ENCODE data around the gene THAP11. TPM values are rescaled to one million over a fixed set of nuclear protein-coding genes. Genes with fewer than 3 reads are reported as not detected.
A peak's percentile ranks its signal among the peaks of the same experiment; 100 is the strongest.

The THAP11 gene
- total and polyA plus RNA-seq, 2 experiments from 2014 or later = 37.3 to 115 TPM

DNA sequence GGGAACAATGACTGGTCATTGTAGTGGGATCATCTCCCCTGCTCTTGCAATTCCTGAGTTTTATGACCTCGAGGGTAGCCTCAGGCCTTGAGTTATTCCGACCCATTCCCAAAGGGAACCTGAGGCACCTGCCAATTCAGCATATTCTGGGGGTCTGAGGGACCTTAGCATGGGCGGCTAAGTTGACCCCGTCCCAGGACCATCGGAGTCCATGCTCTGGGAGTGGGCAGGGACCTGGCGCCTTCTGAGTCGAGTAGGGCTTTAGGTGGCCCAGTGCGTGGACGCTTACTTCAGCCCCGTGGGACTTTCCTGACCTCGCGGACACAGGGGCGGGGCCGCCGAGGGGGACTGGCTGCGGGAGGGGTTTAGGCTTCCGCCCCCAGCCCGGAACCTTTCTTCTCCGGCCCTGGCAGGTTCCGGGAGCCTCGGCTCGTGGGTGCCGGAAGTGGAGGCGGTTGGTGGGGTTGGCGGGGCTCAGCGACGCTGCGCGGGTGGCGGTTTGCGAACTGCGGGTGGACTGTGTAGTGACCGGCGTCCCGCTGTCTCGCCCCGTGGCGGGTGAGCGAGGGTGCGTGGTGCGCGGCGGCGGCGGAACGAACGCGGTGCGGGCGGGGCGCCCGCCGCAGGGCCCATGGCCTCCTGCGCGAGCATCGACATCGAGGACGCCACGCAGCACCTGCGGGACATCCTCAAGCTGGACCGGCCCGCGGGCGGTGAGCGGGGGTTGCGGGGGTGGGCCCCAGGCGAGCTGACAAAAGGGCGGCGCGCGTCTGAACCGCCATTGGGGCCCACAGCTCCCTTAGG, 30.7 kb downstream of the THAP11 start, which contains the start of gene EDC4:
Gene EDC4, plus strand, starts transcription at position 422 of the 804 bp plus-strand sequence. Its CDS starts 210 bp downstream, at position 632.
- peak within 1 kb of the TSS; percentile 96 for H2AFZ ChIP-seq
- Mint-ChIP-seq H3K9me3 (no peaks in the 10 kb centered on the region; the same call in 2 of the 3 replicates), H3K4me1 (peaks cover 14% of the 10 kb centered on the region), H3K4me3 (peak within 1 kb of the TSS; percentile 89), H3K27ac (peak within 1 kb of the TSS; percentile 82), H3K36me3 (ENCODE audit: low read depth) (peaks cover 50% of the 10 kb centered on the region), H3K27me3 (ENCODE audit: insufficient read depth, low read depth, poor library complexity) (peaks cover 14% of the 10 kb centered on the region)
- TF ChIP-seq CREB1 (CRISPR knock-in tag; IDR thresholded peaks at IDR 0.05; ENCODE audit: low read depth) (0 out of 2 replicates have a peak, but pooled peaks have one; percentile 55), EZH2 (IDR thresholded peaks at IDR 0.05; ENCODE audit: low read depth, unreplicated experiment) (no peak), EZH2phosphoT487 (IDR thresholded peaks at IDR 0.05; ENCODE audit: unreplicated experiment) (no peak), STAT1 (IDR thresholded peaks at IDR 0.05; ENCODE audit: unreplicated experiment) (no peak), ETS1 (IDR thresholded peaks at IDR 0.05) (peak; percentile 65; the same call in 1 of the 2 replicates), POLR2AphosphoS5 (IDR thresholded peaks at IDR 0.05; ENCODE audit: low read depth) (peak; percentile 89)
- TF ChIP-seq, protein P1, sequence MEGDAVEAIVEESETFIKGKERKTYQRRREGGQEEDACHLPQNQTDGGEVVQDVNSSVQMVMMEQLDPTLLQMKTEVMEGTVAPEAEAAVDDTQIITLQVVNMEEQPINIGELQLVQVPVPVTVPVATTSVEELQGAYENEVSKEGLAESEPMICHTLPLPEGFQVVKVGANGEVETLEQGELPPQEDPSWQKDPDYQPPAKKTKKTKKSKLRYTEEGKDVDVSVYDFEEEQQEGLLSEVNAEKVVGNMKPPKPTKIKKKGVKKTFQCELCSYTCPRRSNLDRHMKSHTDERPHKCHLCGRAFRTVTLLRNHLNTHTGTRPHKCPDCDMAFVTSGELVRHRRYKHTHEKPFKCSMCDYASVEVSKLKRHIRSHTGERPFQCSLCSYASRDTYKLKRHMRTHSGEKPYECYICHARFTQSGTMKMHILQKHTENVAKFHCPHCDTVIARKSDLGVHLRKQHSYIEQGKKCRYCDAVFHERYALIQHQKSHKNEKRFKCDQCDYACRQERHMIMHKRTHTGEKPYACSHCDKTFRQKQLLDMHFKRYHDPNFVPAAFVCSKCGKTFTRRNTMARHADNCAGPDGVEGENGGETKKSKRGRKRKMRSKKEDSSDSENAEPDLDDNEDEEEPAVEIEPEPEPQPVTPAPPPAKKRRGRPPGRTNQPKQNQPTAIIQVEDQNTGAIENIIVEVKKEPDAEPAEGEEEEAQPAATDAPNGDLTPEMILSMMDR (conservative IDR thresholded peaks at IDR 0.05; ENCODE audit: low read depth in 2 of 2) = no peak
- H3K36me3 ChIP-seq (ENCODE audit: insufficient read depth) = peaks cover 24% of the 10 kb centered on the region
- H3K4me1 ChIP-seq (ENCODE audit: insufficient read depth) = peaks cover 8% of the 10 kb centered on the region; the same call in 1 of the 2 replicates
- no peaks in the 10 kb centered on the region for H3K9me2 ChIP-seq (ENCODE audit: insufficient read depth)
- H3K79me2 ChIP-seq (replicated peaks; ENCODE audit: insufficient read depth) = peaks cover 28% of the 10 kb centered on the region
- peaks cover 34% of the 10 kb centered on the region for H3F3A ChIP-seq (replicated peaks; ENCODE audit: low read depth)
- peak within 1 kb of the TSS; percentile 83 for H3K27ac ChIP-seq (ENCODE audit: low read depth)
- peaks cover 10% of the 10 kb centered on the region for H4K20me1 ChIP-seq (replicated peaks; ENCODE audit: insufficient read depth)
- H3K4me3 ChIP-seq = peak within 1 kb of the TSS; percentile 96
- H3K27me3 ChIP-seq (ENCODE audit: insufficient read depth) = no peaks in the 10 kb centered on the region
- DNase-seq (ENCODE audit: low spot score) = peak; percentile 81
- peak; percentile 90 for ATAC-seq
- H3K4me2 ChIP-seq = peak within 1 kb of the TSS; percentile 96

DNA sequence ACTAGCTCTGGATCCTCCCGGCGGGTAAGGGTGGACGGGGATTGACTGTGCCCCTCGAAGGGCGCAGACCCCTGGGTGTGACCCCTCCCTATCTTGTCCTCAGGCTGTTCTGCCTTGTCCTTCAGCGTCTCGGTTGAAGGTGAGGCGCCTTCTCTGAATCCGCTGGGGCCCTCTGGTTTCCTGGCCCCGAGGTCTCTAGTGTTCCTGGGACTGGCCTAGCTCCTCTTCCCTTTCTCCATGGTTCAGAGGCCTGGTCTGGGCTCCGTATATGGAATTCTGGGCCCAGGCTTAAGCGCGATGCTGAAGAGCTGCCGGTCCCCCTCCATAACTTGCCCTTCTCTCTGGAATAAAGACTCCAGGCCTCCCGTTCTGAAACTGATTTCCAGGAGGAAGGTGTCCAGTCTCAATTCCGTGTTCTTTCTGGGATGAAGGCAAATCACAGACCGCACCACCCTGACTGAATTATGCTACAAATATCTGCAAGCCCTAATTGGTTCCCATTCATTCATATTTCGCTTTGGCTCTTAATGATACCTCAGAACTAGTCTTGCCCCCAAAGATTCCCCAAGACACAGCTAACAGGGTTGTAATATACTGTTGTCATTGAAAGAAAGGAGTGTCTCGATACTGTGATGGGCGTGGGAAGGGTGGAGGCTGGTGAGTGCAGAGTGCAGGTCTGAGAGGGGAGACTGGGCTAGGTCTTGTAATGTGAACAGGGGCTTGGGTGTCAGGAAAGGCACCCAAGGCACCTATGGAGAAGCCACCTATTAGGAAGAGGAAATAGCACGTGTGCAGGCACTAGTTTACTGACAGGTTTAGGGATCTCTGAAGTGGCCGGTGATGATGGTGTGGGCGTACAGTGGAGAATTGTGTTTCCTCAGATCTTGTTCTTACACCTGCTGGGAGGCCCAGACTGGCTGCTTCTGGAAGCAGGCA, 31.6 kb downstream of the THAP11 start:
- Mint-ChIP-seq H3K27ac (peak overlapping the region; percentile 82), H3K36me3 (ENCODE audit: low read depth) (peaks cover 51% of the 10 kb centered on the region), H3K9me3 (no peaks in the 10 kb centered on the region; the same call in 2 of the 3 replicates), H3K4me1 (peaks cover 14% of the 10 kb centered on the region), H3K4me3 (peak overlapping the region; percentile 89), H3K27me3 (ENCODE audit: insufficient read depth, low read depth, poor library complexity) (peaks cover 14% of the 10 kb centered on the region)
- peaks cover 24% of the 10 kb centered on the region for H3K36me3 ChIP-seq (ENCODE audit: insufficient read depth)
- peak overlapping the region; percentile 96 for H3K4me3 ChIP-seq
- H3F3A ChIP-seq (replicated peaks; ENCODE audit: low read depth) = peaks cover 30% of the 10 kb centered on the region
- H3K27me3 ChIP-seq (ENCODE audit: insufficient read depth) = no peaks in the 10 kb centered on the region
- TF ChIP-seq EZH2phosphoT487 (IDR thresholded peaks at IDR 0.05; ENCODE audit: unreplicated experiment) (no peak), ZNF331 (CRISPR knock-in tag; IDR thresholded peaks at IDR 0.05; ENCODE audit: low read depth) (no peak), REST (IDR thresholded peaks at IDR 0.05; ENCODE audit: unreplicated experiment) (no peak), ETS1 (IDR thresholded peaks at IDR 0.05) (no peak), CREB1 (CRISPR knock-in tag; IDR thresholded peaks at IDR 0.05; ENCODE audit: low read depth) (no peak)
- peaks cover 4% of the 10 kb centered on the region for H4K20me1 ChIP-seq (replicated peaks; ENCODE audit: insufficient read depth)
- H3K79me2 ChIP-seq (replicated peaks; ENCODE audit: insufficient read depth) = peaks cover 28% of the 10 kb centered on the region
- peak overlapping the region; percentile 96 for H3K4me2 ChIP-seq
- ATAC-seq (peak; percentile 64), DNase-seq (ENCODE audit: low spot score) (peak; percentile 36)
- no peak overlapping the region for H3K27ac ChIP-seq (ENCODE audit: low read depth)
- peak overlapping the region; percentile 96 for H2AFZ ChIP-seq
- no peaks in the 10 kb centered on the region for H3K9me2 ChIP-seq (ENCODE audit: insufficient read depth)
- H3K4me1 ChIP-seq (ENCODE audit: insufficient read depth) = peaks cover 8% of the 10 kb centered on the region; the same call in 1 of the 2 replicates
